ENCODE data around the gene SHQ1. TPM values are rescaled to one million over a fixed set of nuclear protein-coding genes. Genes with fewer than 3 reads are reported as not detected.

Gene SHQ1
- total and polyA plus RNA-seq, 9 of the 15 experiments (the other 6 are each of a cell fraction or from before 2014, with no cell fraction given) = 9.2 to 25.0 (median 14.1) TPM

- TF ChIP-seq ZNF175 (CRISPR knock-in tag; IDR thresholded peaks at IDR 0.05; ENCODE audit: low read depth) (no peak), POLR2H (tag; IDR thresholded peaks at IDR 0.05; ENCODE audit: low read depth) (no peak), AFF1 (IDR thresholded peaks at IDR 0.05; ENCODE audit: low read depth in 1 of 2, partially characterized antibody in 2 of 2) (peak in 1 of 2 experiments; percentile 24), L3MBTL2 (IDR thresholded peaks at IDR 0.05) (peak; percentile 62), HNRNPL (IDR thresholded peaks at IDR 0.05; ENCODE audit: low read depth, low read length) (no peak), C11orf30 (IDR thresholded peaks at IDR 0.05; ENCODE audit: low read depth) (peak; percentile 86), PHF21A (IDR thresholded peaks at IDR 0.05; ENCODE audit: borderline replicate concordance, low read depth) (no peak), HOMEZ (CRISPR knock-in tag; IDR thresholded peaks at IDR 0.05) (no peak), JUND (IDR thresholded peaks at IDR 0.05; ENCODE audit: borderline replicate concordance, low read depth, low read length) (peak; percentile 63; the same call in 1 of the 2 replicates), JUND (tag; IDR thresholded peaks at IDR 0.05; ENCODE audit: borderline replicate concordance, low read depth, low read length) (peak; percentile 49; the same call in 1 of the 3 replicates), ZBTB43 (CRISPR knock-in tag; IDR thresholded peaks at IDR 0.05) (no peak), NONO (IDR thresholded peaks at IDR 0.05; ENCODE audit: low read depth in 2 of 2, low read length in 1 of 2) (no peak), CUX1 (CRISPR knock-in tag; IDR thresholded peaks at IDR 0.05) (peak; percentile 58; the same call in 1 of the 2 replicates), SLC30A9 (CRISPR knock-in tag; IDR thresholded peaks at IDR 0.05) (no peak), IFI16 (CRISPR knock-in tag; IDR thresholded peaks at IDR 0.05) (no peak), DMBX1 (CRISPR knock-in tag; IDR thresholded peaks at IDR 0.05; ENCODE audit: borderline replicate concordance) (0 out of 2 replicates have a peak, but pooled peaks have one; percentile 34)
Observed at GRCh38 chr3:72744330-72744729, 103.9 kb downstream of the SHQ1 start (continued).
